A549 (cell line): Measurements from ENCODE around the gene AMIGO3. TPM values are rescaled to one million over a fixed set of nuclear protein-coding genes. Genes with fewer than 3 reads are reported as not detected.

Source experiments
- ATAC-seq, 2 experiments: fragments of 200-7000 bp in 1 of 2; fragments of >200 bp in 1 of 2; cut with Nextera tagmentation in 1 of 2; cut with Tn5 transposase in 1 of 2; 3 replicates each; pipeline versions ENCODE4 v1.8.0 to v1.9.1; 2018 to 2020; ENCODE audit warnings: mild to moderate bottlenecking in 1 of 2, moderate library complexity in 1 of 2
- CTCF ChIA-PET: fragments of 300-600 bp; sonication (Branson Sonifier 250); formaldehyde crosslinking; extraction: SDS; loops from one replicate; lab custom pipeline; 2021; ENCODE audit warnings: antibody characterized with exemption, inconsistent platforms; lab: Yijun Ruan, JAX
- POLR2A ChIA-PET: fragments of 350-600 bp; formaldehyde crosslinking; extraction: SDS; loops from one replicate; lab custom pipeline; 2021; ENCODE audit warnings: antibody characterized with exemption, inconsistent platforms; lab: Yijun Ruan, JAX
- DNase-seq, 2 experiments: peaks; one replicate each; pipeline versions ENCODE4 v3.0.0 to v3.0.0-alpha.2; 2011 to 2016; ENCODE audit warnings: low read depth in 1 of 2, low spot score in 1 of 2
- FAIRE-seq: peaks from 2 replicates; lab custom pipeline; 2011; peaks lifted over from hg19 to GRCh38; lab: Jason Lieb, UNC
- H3K27ac ChIP-seq, 2 experiments: fragments of >200 bp; sonication (Bioruptor Twin); formaldehyde crosslinking; 3 replicates each; pipeline ENCODE4 v1.5.1; 2016 to 2017
- H3K4me1 ChIP-seq: fragments of >200 bp; sonication (Bioruptor Twin); formaldehyde crosslinking; 3 replicates; pipeline ENCODE4 v1.6.1; 2016
- H3K4me2 ChIP-seq: fragments of >200 bp; sonication (Bioruptor Twin); formaldehyde crosslinking; 3 replicates; pipeline ENCODE4 v1.6.1; 2016
- H3K4me3 ChIP-seq: fragments of >200 bp; sonication (Bioruptor Twin); formaldehyde crosslinking; 3 replicates; pipeline ENCODE4 v1.5.1; 2016
- H3K9me3 ChIP-seq: fragments of >200 bp; sonication (Bioruptor Twin); formaldehyde crosslinking; 3 replicates; pipeline ENCODE4 v1.6.1; 2016
- CBX8 ChIP-seq: fragments of 200-600 bp; sonication (generic); IDR thresholded peaks from 2 replicates; pipeline ENCODE4 v1.6.1; 2016
- CHD2 ChIP-seq: fragments of 150-350 bp; IDR thresholded peaks from 2 replicates; pipeline ENCODE4 v1.6.1; 2014; ENCODE audit warnings: low read length; ENCODE audit not compliant: partially characterized antibody
- CHD4 ChIP-seq: fragments of 200-600 bp; sonication (generic); IDR thresholded peaks from 2 replicates; pipeline ENCODE4 v1.6.1; 2016; ENCODE audit warnings: antibody characterized with exemption, mild to moderate bottlenecking, borderline replicate concordance
- EHF ChIP-seq: fragments of 250-450 bp; sonication (Bioruptor Pico); IDR thresholded peaks from 2 replicates; pipeline ENCODE4 v1.5.0; 2020; ENCODE audit warnings: mild to moderate bottlenecking
- EP300 ChIP-seq, 2 experiments: fragments of >200 bp; sonication (Bioruptor Twin); formaldehyde crosslinking; IDR thresholded peaks; 2 replicates in 1 of 2; 3 replicates in 1 of 2; pipeline ENCODE4 v1.6.1; 2016 to 2017
- FOSL2 ChIP-seq, 2 experiments: fragments of 450-650 bp in 1 of 2; fragments of >200 bp in 1 of 2; sonication (Bioruptor Twin) in 1 of 2; formaldehyde crosslinking; IDR thresholded peaks; 2 replicates each; pipeline versions ENCODE4 v1.5.0 to v1.6.1; 2016 to 2020; ENCODE audit warnings: mild to moderate bottlenecking in 1 of 2, moderate library complexity in 1 of 2
- HOXA7 ChIP-seq: fragments of 250-450 bp; sonication (Bioruptor Pico); IDR thresholded peaks from 2 replicates; pipeline ENCODE4 v1.5.0; 2020; ENCODE audit warnings: mild to moderate bottlenecking, moderate library complexity
- MAZ ChIP-seq: fragments of 150-350 bp; IDR thresholded peaks from 2 replicates; pipeline ENCODE4 v1.6.1; 2014; ENCODE audit warnings: antibody characterized with exemption, low read depth, low read length, borderline replicate concordance
- NPAS2 ChIP-seq: fragments of 250-450 bp; sonication (Bioruptor Pico); IDR thresholded peaks from 2 replicates; pipeline ENCODE4 v1.8.0; 2022; ENCODE audit warnings: mild to moderate bottlenecking, moderate library complexity, borderline replicate concordance
- NR3C1 ChIP-seq: fragments of >200 bp; sonication (Bioruptor Twin); formaldehyde crosslinking; IDR thresholded peaks from 3 replicates; pipeline ENCODE4 v1.6.1; 2017
- POLR2A ChIP-seq: IDR thresholded peaks from 2 replicates; pipeline ENCODE4 v1.6.1; 2012; ENCODE audit warnings: mild to moderate bottlenecking, low read length
- RARB ChIP-seq: fragments of 250-450 bp; sonication (Bioruptor Pico); IDR thresholded peaks from 2 replicates; pipeline ENCODE4 v1.8.0; 2021; ENCODE audit warnings: mild to moderate bottlenecking, moderate library complexity
- RCOR1 ChIP-seq: fragments of 150-350 bp; IDR thresholded peaks from 2 replicates; pipeline ENCODE4 v1.6.1; 2014; ENCODE audit warnings: antibody characterized with exemption, low read length, low read depth
- SMC3 ChIP-seq: fragments of >200 bp; sonication (Bioruptor Twin); formaldehyde crosslinking; IDR thresholded peaks from 3 replicates; pipeline ENCODE4 v1.6.1; 2018; ENCODE audit warnings: inconsistent platforms
- SREBF2 ChIP-seq: fragments of 450-650 bp; IDR thresholded peaks from 2 replicates; pipeline ENCODE4 v1.6.1; 2014; ENCODE audit warnings: mild to moderate bottlenecking, moderate library complexity
- TP53 ChIP-seq: fragments of 250-450 bp; sonication (Bioruptor Pico); IDR thresholded peaks from 2 replicates; pipeline ENCODE4 v1.5.0; 2021; ENCODE audit warnings: mild to moderate bottlenecking, moderate library complexity
- ZC3H11A ChIP-seq: fragments of 450-650 bp; IDR thresholded peaks from 2 replicates; pipeline ENCODE4 v1.6.1; 2014; ENCODE audit warnings: antibody characterized with exemption, mild to moderate bottlenecking
- WGBS: methylation state at CpG from one replicate; pipeline ENCODE4 v1.1.6; 2017; ENCODE audit errors: missing lambda C conversion rate; 5-methylcytosine and 5-hydroxymethylcytosine counted together
- polyA plus RNA-seq, 4 experiments: library from polyadenylated mRNA; depleted of rRNA in 3 of 4; stranded (reverse); fragments of >200 nt; fragmentation: RNase III in 1 of 4; extraction: RNeasy Plus Mini Kit Qiagen cat#74134 plus additional on column Dnase treatment in 1 of 4; gene quantifications; 2 replicates in 3 of 4; 3 replicates in 1 of 4; pipeline ENCODE4 v1.2.3, GENCODE V29; 2011 to 2017
- TF ChIP-seq, protein P1 (sequence below): fragments of 200-600 bp; sonication (generic); IDR thresholded peaks from 2 replicates; pipeline ENCODE4 v1.6.1; 2016; ENCODE audit warnings: antibody characterized with exemption, mild to moderate bottlenecking, moderate library complexity
- TF ChIP-seq, protein P2 (sequence below): fragments of 450-650 bp; IDR thresholded peaks from 2 replicates; pipeline ENCODE4 v1.6.1; 2014; ENCODE audit warnings: antibody characterized with exemption
- TF ChIP-seq, protein P3 (sequence below): fragments of >200 bp; sonication (Bioruptor Twin); formaldehyde crosslinking; IDR thresholded peaks from 3 replicates; pipeline ENCODE4 v1.5.1; 2016
- TF ChIP-seq, protein P4 (sequence below): IDR thresholded peaks from 2 replicates; pipeline ENCODE4 v1.6.1; 2012
- TF ChIP-seq, protein P5 (sequence below): fragments of 250-450 bp; sonication (Bioruptor Pico); IDR thresholded peaks from 2 replicates; pipeline ENCODE4 v1.5.0; 2021; ENCODE audit warnings: mild to moderate bottlenecking, moderate library complexity, borderline replicate concordance

Gene AMIGO3
- polyA plus RNA-seq, 2 of the 4 experiments (the other 2 are of a cell fraction), result 0.03 TPM; not detected in 1

DNA sequence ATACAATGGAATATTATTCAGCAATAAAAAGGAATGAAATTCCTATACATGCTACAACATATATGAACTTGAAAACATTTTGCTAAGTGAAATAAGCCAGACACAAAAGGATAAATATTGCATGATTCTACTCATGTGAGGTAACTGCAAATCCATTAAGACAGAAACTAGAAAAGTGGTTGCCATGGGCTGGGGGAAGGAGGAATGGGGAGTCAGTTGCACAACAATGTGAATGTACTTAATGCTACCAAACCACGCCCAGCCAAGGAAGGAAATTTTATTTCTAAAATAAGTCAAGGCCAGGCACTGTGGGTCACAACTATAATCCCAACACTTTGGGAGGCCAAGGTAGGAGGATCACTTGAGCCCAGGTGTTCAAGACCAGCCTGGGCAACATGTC, 14.1 kb upstream of the AMIGO3 start:
- FAIRE-seq, result no peak
- ChIA-PET CTCF (interaction anchor here (0.6 kb wide), 1 partner anchor 531 kb away, joined by 4 read pairs; no protein-coding TSS in a partner anchor), POLR2A (no interaction called here)
- WGBS, result 100% methylated on average over 1 of the region's 1 CpG
- ATAC-seq, result no peak
- Histone ChIP-seq H3K4me1 (no peaks in the 10 kb centered on the region), H3K27ac (no peak overlapping the region), H3K4me2 (no peak overlapping the region), H3K9me3 (no peaks in the 10 kb centered on the region), H3K4me3 (no peak overlapping the region)
- DNase-seq, result no peak
- TF ChIP-seq, protein P1, sequence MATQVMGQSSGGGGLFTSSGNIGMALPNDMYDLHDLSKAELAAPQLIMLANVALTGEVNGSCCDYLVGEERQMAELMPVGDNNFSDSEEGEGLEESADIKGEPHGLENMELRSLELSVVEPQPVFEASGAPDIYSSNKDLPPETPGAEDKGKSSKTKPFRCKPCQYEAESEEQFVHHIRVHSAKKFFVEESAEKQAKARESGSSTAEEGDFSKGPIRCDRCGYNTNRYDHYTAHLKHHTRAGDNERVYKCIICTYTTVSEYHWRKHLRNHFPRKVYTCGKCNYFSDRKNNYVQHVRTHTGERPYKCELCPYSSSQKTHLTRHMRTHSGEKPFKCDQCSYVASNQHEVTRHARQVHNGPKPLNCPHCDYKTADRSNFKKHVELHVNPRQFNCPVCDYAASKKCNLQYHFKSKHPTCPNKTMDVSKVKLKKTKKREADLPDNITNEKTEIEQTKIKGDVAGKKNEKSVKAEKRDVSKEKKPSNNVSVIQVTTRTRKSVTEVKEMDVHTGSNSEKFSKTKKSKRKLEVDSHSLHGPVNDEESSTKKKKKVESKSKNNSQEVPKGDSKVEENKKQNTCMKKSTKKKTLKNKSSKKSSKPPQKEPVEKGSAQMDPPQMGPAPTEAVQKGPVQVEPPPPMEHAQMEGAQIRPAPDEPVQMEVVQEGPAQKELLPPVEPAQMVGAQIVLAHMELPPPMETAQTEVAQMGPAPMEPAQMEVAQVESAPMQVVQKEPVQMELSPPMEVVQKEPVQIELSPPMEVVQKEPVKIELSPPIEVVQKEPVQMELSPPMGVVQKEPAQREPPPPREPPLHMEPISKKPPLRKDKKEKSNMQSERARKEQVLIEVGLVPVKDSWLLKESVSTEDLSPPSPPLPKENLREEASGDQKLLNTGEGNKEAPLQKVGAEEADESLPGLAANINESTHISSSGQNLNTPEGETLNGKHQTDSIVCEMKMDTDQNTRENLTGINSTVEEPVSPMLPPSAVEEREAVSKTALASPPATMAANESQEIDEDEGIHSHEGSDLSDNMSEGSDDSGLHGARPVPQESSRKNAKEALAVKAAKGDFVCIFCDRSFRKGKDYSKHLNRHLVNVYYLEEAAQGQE, result no peak
- TF ChIP-seq, protein P2, sequence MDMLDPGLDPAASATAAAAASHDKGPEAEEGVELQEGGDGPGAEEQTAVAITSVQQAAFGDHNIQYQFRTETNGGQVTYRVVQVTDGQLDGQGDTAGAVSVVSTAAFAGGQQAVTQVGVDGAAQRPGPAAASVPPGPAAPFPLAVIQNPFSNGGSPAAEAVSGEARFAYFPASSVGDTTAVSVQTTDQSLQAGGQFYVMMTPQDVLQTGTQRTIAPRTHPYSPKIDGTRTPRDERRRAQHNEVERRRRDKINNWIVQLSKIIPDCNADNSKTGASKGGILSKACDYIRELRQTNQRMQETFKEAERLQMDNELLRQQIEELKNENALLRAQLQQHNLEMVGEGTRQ, result no peak
- TF ChIP-seq, protein P3, sequence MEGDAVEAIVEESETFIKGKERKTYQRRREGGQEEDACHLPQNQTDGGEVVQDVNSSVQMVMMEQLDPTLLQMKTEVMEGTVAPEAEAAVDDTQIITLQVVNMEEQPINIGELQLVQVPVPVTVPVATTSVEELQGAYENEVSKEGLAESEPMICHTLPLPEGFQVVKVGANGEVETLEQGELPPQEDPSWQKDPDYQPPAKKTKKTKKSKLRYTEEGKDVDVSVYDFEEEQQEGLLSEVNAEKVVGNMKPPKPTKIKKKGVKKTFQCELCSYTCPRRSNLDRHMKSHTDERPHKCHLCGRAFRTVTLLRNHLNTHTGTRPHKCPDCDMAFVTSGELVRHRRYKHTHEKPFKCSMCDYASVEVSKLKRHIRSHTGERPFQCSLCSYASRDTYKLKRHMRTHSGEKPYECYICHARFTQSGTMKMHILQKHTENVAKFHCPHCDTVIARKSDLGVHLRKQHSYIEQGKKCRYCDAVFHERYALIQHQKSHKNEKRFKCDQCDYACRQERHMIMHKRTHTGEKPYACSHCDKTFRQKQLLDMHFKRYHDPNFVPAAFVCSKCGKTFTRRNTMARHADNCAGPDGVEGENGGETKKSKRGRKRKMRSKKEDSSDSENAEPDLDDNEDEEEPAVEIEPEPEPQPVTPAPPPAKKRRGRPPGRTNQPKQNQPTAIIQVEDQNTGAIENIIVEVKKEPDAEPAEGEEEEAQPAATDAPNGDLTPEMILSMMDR, result no peak
- no peak for TF ChIP-seq CHD4
- TF ChIP-seq POLR2A, result no peak
- no peak for TF ChIP-seq EHF (CRISPR knock-in tag)
- TF ChIP-seq, protein P4, sequence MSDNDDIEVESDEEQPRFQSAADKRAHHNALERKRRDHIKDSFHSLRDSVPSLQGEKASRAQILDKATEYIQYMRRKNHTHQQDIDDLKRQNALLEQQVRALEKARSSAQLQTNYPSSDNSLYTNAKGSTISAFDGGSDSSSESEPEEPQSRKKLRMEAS, result no peak
- TF ChIP-seq SMC3, result no peak
- no peak for TF ChIP-seq CBX8
- TF ChIP-seq NPAS2 (CRISPR knock-in tag), result no peak
- TF ChIP-seq RCOR1, result no peak
- TF ChIP-seq RARB (CRISPR knock-in tag), result no peak
- TF ChIP-seq, all 56 proteins: peak for 0

DNA sequence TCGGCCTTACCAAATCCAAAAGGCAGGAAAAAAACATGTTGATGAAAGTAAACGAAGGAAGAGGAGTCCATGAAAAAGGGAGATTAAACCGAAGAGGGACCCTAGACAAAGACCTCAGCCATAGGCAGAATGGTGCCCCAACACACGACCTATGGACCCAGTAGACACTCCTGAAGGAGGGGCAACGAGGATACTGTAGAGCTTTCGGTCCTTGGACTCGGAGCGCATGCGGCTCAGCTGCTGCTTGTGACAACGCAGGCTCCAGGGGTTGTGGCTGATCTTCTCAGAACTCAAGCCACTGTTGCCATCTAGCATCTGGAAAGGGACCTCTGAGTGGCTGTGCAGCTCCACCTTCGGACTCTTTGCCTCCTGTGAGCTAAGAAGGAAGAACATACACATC, 13.1 kb upstream of the AMIGO3 start:
- CTCF ChIA-PET, result interaction anchor here (0.7 kb wide), 1 partner anchor 13 kb away, joined by 3 read pairs; no protein-coding TSS in a partner anchor
- no peak for FAIRE-seq
- ATAC-seq, result no peak

More for the DNA sequence above, 13.1 kb upstream of the AMIGO3 start:
- no peaks in the 10 kb centered on the region for H3K4me1 ChIP-seq
- TF ChIP-seq CHD2 (no peak), NR3C1 (no peak), CHD4 (no peak), SREBF2 (no peak), HOXA7 (CRISPR knock-in tag) (no peak), EHF (CRISPR knock-in tag) (no peak), TP53 (CRISPR knock-in tag) (no peak), ZC3H11A (no peak), FOSL2 (IDR thresholded peaks at IDR 0.05) (no peak), FOSL2 (CRISPR knock-in tag; IDR thresholded peaks at IDR 0.05) (no peak), EP300 (IDR thresholded peaks at IDR 0.05) (no peak), MAZ (no peak)
- TF ChIP-seq, protein P5, sequence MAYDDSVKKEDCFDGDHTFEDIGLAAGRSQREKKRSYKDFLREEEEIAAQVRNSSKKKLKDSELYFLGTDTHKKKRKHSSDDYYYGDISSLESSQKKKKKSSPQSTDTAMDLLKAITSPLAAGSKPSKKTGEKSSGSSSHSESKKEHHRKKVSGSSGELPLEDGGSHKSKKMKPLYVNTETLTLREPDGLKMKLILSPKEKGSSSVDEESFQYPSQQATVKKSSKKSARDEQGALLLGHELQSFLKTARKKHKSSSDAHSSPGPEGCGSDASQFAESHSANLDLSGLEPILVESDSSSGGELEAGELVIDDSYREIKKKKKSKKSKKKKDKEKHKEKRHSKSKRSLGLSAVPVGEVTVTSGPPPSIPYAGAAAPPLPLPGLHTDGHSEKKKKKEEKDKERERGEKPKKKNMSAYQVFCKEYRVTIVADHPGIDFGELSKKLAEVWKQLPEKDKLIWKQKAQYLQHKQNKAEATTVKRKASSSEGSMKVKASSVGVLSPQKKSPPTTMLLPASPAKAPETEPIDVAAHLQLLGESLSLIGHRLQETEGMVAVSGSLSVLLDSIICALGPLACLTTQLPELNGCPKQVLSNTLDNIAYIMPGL (CRISPR knock-in tag), result no peak
- TF ChIP-seq, all 56 proteins: peak for 0
- no peak overlapping the region for H3K4me3 ChIP-seq
- 89% methylated on average over 11 of the region's 11 CpGs for WGBS
- H3K27ac ChIP-seq, result no peak overlapping the region
- no peaks in the 10 kb centered on the region for H3K9me3 ChIP-seq
- no peak for DNase-seq
- H3K4me2 ChIP-seq, result no peak overlapping the region
- POLR2A ChIA-PET, result no interaction called here
